SK-N-SH (cell line): ENCODE data around the gene SHBG.

ENCODE experiments used
- CTCF ChIP-seq: fragments of 200-600 bp; sonication (generic); IDR thresholded peaks from 2 replicates; pipeline ENCODE4 v1.6.1; 2017; ENCODE audit warnings: antibody characterized with exemption, mild to moderate bottlenecking, moderate library complexity
- FOSL2 ChIP-seq: IDR thresholded peaks from 2 replicates; pipeline ENCODE4 v1.4.0; 2012; ENCODE audit warnings: low read depth, mild to moderate bottlenecking, moderate library complexity, borderline replicate concordance
- FOXM1 ChIP-seq: IDR thresholded peaks from 2 replicates; pipeline ENCODE4 v1.4.0; 2012; ENCODE audit warnings: low read depth, mild to moderate bottlenecking
- IRF3 ChIP-seq: fragments of 150-350 bp; IDR thresholded peaks from 2 replicates; pipeline ENCODE4 v1.6.1; 2016; ENCODE audit warnings: mild to moderate bottlenecking, low read depth, low read length
- MAX ChIP-seq: IDR thresholded peaks from 2 replicates; pipeline ENCODE4 v1.4.0; 2012; ENCODE audit warnings: low read depth
- NRF1 ChIP-seq: IDR thresholded peaks from 2 replicates; pipeline ENCODE4 v1.6.1; 2012; ENCODE audit warnings: low read depth, mild to moderate bottlenecking, low read length
- RXRA ChIP-seq: IDR thresholded peaks from 2 replicates; pipeline ENCODE4 v1.4.0; 2012; ENCODE audit warnings: low read depth, mild to moderate bottlenecking, borderline replicate concordance

GRCh38 chr17:7656958-7657609, 27.1 kb downstream of the SHBG start:
- TF ChIP-seq RXRA, result no peak
- TF ChIP-seq MAX, result no peak
- TF ChIP-seq CTCF, result no peak
- TF ChIP-seq IRF3, result no peak
- no peak for TF ChIP-seq FOXM1
- TF ChIP-seq NRF1, result no peak
- no peak for TF ChIP-seq FOSL2
